ENCODE measurements around the gene PARVB. TPM values are rescaled to one million over a fixed set of nuclear protein-coding genes. Genes with fewer than 3 reads are reported as not detected.

Gene PARVB
- total RNA-seq, 1 experiment from 2014 or later = 106 TPM

- DNase-seq (ENCODE audit: low read depth) = no peak
- in situ Hi-C loops (cut with HindIII; ENCODE audit: low pct_unique_long_range_greater_than_20kb, low sequenced_read_pairs) = loop anchor here (10.0 kb wide), 1 partner anchor 127 kb away; no protein-coding TSS in a partner anchor
Observed at GRCh38 chr22:44157916-44158618, 134.0 kb downstream of the PARVB start.

GRCh38 chr22:44158816-44159215 lies 134.7 kb downstream of the PARVB start:
- DNase-seq (ENCODE audit: low read depth) = no peak
- in situ Hi-C loops (cut with HindIII; ENCODE audit: low pct_unique_long_range_greater_than_20kb, low sequenced_read_pairs) = loop anchor here (10.0 kb wide), 1 partner anchor 126 kb away; no protein-coding TSS in a partner anchor

- in situ Hi-C loops (cut with HindIII; ENCODE audit: low pct_unique_long_range_greater_than_20kb, low sequenced_read_pairs) = loop anchor here (10.0 kb wide), 1 partner anchor 126 kb away; no protein-coding TSS in a partner anchor
- DNase-seq (ENCODE audit: low read depth) = no peak
Observed at GRCh38 chr22:44159221-44159620, 135.1 kb downstream of the PARVB start.

GRCh38 chr22:44159811-44160210 lies 135.7 kb downstream of the PARVB start:
- DNase-seq (ENCODE audit: low read depth) = no peak

GRCh38 chr22:44160421-44160820 lies 136.3 kb downstream of the PARVB start:
- DNase-seq (ENCODE audit: low read depth) = no peak
- in situ Hi-C loops (cut with HindIII; ENCODE audit: low pct_unique_long_range_greater_than_20kb, low sequenced_read_pairs) = no loop called here

More at GRCh38 chr22:44159811-44160210, 135.7 kb downstream of the PARVB start:
- in situ Hi-C loops (cut with HindIII; ENCODE audit: low pct_unique_long_range_greater_than_20kb, low sequenced_read_pairs) = loop anchor here (10.0 kb wide), 1 partner anchor 125 kb away; no protein-coding TSS in a partner anchor

- in situ Hi-C loops (cut with HindIII; ENCODE audit: low pct_unique_long_range_greater_than_20kb, low sequenced_read_pairs) = no loop called here
- DNase-seq (ENCODE audit: low read depth) = no peak
Observed at GRCh38 chr22:44161673-44162072, 137.6 kb downstream of the PARVB start.

GRCh38 chr22:44162960-44163359 lies 138.9 kb downstream of the PARVB start:
- in situ Hi-C loops (cut with HindIII; ENCODE audit: low pct_unique_long_range_greater_than_20kb, low sequenced_read_pairs) = no loop called here

GRCh38 chr22:44163536-44163935 lies 139.4 kb downstream of the PARVB start:
- in situ Hi-C loops (cut with HindIII; ENCODE audit: low pct_unique_long_range_greater_than_20kb, low sequenced_read_pairs) = no loop called here
- no peak for DNase-seq (ENCODE audit: low read depth)

More at GRCh38 chr22:44162960-44163359, 138.9 kb downstream of the PARVB start:
- no peak for DNase-seq (ENCODE audit: low read depth)

- in situ Hi-C loops (cut with HindIII; ENCODE audit: low pct_unique_long_range_greater_than_20kb, low sequenced_read_pairs) = no loop called here
- no peak for DNase-seq (ENCODE audit: low read depth)
Observed at GRCh38 chr22:44164031-44164430, 139.9 kb downstream of the PARVB start.

GRCh38 chr22:44165286-44165874 lies 141.3 kb downstream of the PARVB start:
- in situ Hi-C loops (cut with HindIII; ENCODE audit: low pct_unique_long_range_greater_than_20kb, low sequenced_read_pairs) = no loop called here
- no peak for DNase-seq (ENCODE audit: low read depth)

GRCh38 chr22:44166498-44167276 lies 142.6 kb downstream of the PARVB start:
- no peak for DNase-seq (ENCODE audit: low read depth)
- in situ Hi-C loops (cut with HindIII; ENCODE audit: low pct_unique_long_range_greater_than_20kb, low sequenced_read_pairs) = no loop called here

GRCh38 chr22:44167501-44167900 lies 143.4 kb downstream of the PARVB start:
- in situ Hi-C loops (cut with HindIII; ENCODE audit: low pct_unique_long_range_greater_than_20kb, low sequenced_read_pairs) = no loop called here
- no peak for DNase-seq (ENCODE audit: low read depth)

GRCh38 chr22:44168206-44168605 lies 144.1 kb downstream of the PARVB start:
- no peak for DNase-seq (ENCODE audit: low read depth)
- in situ Hi-C loops (cut with HindIII; ENCODE audit: low pct_unique_long_range_greater_than_20kb, low sequenced_read_pairs) = no loop called here

- in situ Hi-C loops (cut with HindIII; ENCODE audit: low pct_unique_long_range_greater_than_20kb, low sequenced_read_pairs) = no loop called here
Observed at GRCh38 chr22:44170470-44170869, 146.4 kb downstream of the PARVB start.

GRCh38 chr22:44171561-44171960 lies 147.5 kb downstream of the PARVB start:
- in situ Hi-C loops (cut with HindIII; ENCODE audit: low pct_unique_long_range_greater_than_20kb, low sequenced_read_pairs) = no loop called here
- DNase-seq (ENCODE audit: low read depth) = no peak

More at GRCh38 chr22:44170470-44170869, 146.4 kb downstream of the PARVB start:
- no peak for DNase-seq (ENCODE audit: low read depth)

GRCh38 chr22:44172370-44173108 lies 148.4 kb downstream of the PARVB start:
- in situ Hi-C loops (cut with HindIII; ENCODE audit: low pct_unique_long_range_greater_than_20kb, low sequenced_read_pairs) = no loop called here

GRCh38 chr22:44173154-44173553 lies 149.1 kb downstream of the PARVB start:
- in situ Hi-C loops (cut with HindIII; ENCODE audit: low pct_unique_long_range_greater_than_20kb, low sequenced_read_pairs) = no loop called here
- no peak for DNase-seq (ENCODE audit: low read depth)

More at GRCh38 chr22:44172370-44173108, 148.4 kb downstream of the PARVB start:
- DNase-seq (ENCODE audit: low read depth) = no peak

- in situ Hi-C loops (cut with HindIII; ENCODE audit: low pct_unique_long_range_greater_than_20kb, low sequenced_read_pairs) = no loop called here
- no peak for DNase-seq (ENCODE audit: low read depth)
Observed at GRCh38 chr22:44175676-44176075, 151.6 kb downstream of the PARVB start.

All from Caki2 (cell line).